Muscle of arm (tissue), 14 donors: ENCODE measurements around the gene C15orf62. TPM values are rescaled to one million over a fixed set of nuclear protein-coding genes. Genes with fewer than 3 reads are reported as not detected.

Experiments
- DNase-seq: peaks from one replicate; pipeline ENCODE4 v3.0.0-alpha.2; 2013
- long read RNA-seq, 11 donors: transcript quantifications; one replicate each; lab custom pipeline, GENCODE V29; 2026
- polyA plus RNA-seq, 12 donors: library from polyadenylated mRNA; unstranded; fragments of 120-200 nt; gene quantifications; one replicate each; pipeline ENCODE4 v1.2.1, GENCODE V29; 2013; ENCODE audit not compliant: insufficient read length in 12 of 12

C15orf62 gene
- 1 to 10 TPM in 5 of 12 donors, under 1 TPM in 5, not detected in 2; 0.74 to 3.8 (median 1.2) TPM for polyA plus RNA-seq
- long read RNA-seq, donor 1, transcript C15orf62-201 (1 exons, 2,370 nt), result major isoform, 6 of 6 reads
- long read RNA-seq, donor 1, partial matches to known transcripts, result 0 of 6 reads
- long read RNA-seq, donor 1, other reads (novel, unspliced or antisense), result 0 of 6 reads
- long read RNA-seq, donor 2, partial matches to known transcripts, result 0 of 2 reads
- long read RNA-seq, donor 2, other reads (novel, unspliced or antisense), result 0 of 2 reads
- long read RNA-seq, donor 3, partial matches to known transcripts, result 0 of 1 reads
- long read RNA-seq, donor 3, other reads (novel, unspliced or antisense), result 0 of 1 reads
- long read RNA-seq, donor 4, partial matches to known transcripts, result 0 of 2 reads
- long read RNA-seq, donor 4, other reads (novel, unspliced or antisense), result 0 of 2 reads
- long read RNA-seq, donor 5, partial matches to known transcripts, result 0 of 3 reads
- long read RNA-seq, donor 5, other reads (novel, unspliced or antisense), result 0 of 3 reads
- long read RNA-seq, donor 6, result 0 reads
- long read RNA-seq, donor 7, result 0 reads
- long read RNA-seq, donor 8, partial matches to known transcripts, result 0 of 2 reads
- long read RNA-seq, donor 8, other reads (novel, unspliced or antisense), result 0 of 2 reads
- long read RNA-seq, donor 9, partial matches to known transcripts, result 0 of 1 reads
- long read RNA-seq, donor 9, other reads (novel, unspliced or antisense), result 0 of 1 reads
- long read RNA-seq, donor 10, result 0 reads
- long read RNA-seq, donor 11, partial matches to known transcripts, result 0 of 3 reads
- long read RNA-seq, donor 11, other reads (novel, unspliced or antisense), result 0 of 3 reads

GRCh38 chr15:40769274-40770146 is at the start of gene C15orf62:
C15orf62 (plus strand) TSS chr15:40769980; CDS start chr15:40770496, 516 bp downstream.
- DNase-seq, result no peak

DNA sequence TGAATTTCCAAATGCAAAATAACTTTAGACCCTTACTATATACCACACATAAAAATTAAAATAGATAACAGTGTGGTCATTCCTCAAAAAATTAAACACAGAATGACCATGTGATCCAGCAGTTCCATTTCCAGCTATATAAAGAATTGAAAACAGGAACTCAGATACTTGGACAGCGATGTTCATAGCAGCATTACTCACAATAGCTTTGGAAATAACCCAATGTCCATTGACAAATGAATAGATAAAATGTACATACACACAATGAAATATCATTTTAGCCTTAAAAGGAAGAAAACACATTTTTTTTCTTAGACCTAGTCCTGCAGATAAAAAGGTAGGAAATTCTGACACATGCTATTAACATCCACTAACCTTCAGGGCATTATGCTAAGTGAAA is 48.1 kb upstream of the C15orf62 start:
- DNase-seq, result no peak

- no peak for DNase-seq
These were observed 47.4 kb upstream of the C15orf62 start for GRCh38 chr15:40722354-40722753.

DNA sequence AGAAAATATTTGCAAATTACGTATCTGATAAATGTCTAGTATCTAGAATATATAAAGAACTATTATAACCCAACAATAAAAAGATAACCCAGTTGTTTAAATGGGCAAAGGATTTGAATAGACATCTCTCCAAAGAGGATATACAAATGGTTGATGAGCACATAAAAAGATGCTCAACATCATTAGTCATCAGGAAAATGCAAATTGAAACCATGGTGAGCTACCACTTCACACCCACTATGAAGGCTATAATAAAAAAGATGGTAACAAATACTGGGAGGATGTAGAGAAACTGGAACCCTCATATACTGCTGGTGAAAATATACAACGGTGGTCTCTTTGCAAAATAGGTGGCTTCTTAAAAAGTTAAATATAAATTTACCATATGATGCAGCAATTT is 46.8 kb upstream of the C15orf62 start:
- no peak for DNase-seq

DNA sequence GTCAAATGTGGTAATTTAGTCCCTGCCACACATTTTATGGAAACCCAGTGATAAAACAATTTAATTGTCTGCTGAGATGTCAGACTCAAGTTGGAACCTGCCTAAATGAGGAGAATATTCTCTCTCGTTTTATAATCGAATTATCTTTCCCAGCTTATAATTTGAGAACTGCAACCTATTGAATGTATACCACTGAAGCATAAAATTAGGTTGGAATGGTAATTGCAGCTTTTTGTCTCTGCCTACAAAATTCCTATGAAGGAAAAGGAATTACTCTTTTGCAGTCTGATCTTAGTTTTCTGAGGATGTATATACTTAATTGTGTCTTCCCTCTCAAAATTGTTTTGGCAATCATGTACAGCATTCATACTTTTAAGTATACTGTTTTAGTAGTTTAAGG is 45.9 kb upstream of the C15orf62 start:
- DNase-seq, result no peak

- peak; percentile 24 for DNase-seq
These were observed 38.7 kb upstream of the C15orf62 start for GRCh38 chr15:40731034-40731433.

DNA sequence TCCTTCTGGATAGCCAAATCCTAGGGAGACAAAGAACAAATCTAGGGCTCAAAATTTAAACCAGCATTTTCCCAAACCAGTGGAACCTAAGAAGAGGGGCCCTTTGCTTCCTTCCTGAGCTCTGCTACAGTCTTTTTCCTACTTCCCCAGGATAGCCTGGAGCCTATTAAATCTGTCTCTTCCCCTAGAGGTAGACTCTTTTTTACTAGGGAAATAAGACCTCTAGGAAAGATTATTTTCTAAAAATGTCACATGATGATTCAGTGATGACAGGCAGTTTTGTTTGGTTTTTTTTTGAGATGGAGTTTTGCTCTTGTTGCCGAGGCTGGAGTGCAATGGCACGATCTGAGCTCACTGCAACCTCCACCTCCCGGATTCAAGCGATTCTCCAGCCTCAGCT is 33.2 kb upstream of the C15orf62 start:
- no peak for DNase-seq

DNA sequence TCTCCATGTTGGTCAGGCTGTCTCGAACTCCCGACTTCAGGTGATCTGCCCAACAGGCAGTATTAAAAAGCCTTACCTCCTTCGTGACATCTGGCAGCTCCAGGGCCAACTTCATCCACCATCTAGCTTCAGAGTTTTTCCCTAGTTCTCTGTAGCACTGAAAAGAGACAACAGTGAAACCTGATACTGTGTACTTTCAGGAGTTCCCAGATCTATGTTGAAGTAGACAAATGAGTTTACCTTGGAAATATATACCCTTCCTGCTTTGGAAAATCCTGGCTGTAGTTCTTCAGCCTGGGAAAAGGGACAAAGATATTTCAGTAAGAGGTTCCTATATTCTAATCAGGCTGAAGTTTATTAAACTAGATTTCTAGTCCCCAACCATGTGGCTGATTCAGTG is 32.7 kb upstream of the C15orf62 start:
- no peak for DNase-seq

DNA sequence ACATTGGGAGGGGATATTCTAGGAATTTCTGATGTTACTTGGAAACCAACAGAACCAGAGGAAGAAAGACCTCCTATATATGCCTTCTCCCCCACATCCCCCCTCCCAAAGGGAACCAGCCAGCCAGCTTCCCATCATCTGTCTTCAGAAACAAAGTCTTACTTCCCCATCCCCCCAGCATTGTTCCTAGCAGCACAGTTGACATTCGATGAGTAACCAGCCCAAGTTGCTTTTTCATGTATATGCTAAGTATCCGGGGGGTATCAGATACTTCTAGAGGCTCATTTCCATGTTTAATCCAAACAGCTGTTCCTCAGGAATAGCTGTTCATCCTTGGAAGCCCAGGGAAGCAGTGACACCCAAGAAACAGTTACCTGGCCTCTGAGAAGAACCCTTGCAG is 30.7 kb upstream of the C15orf62 start:
- DNase-seq, result no peak

- no peak for DNase-seq
These were observed 29.9 kb upstream of the C15orf62 start for GRCh38 chr15:40739854-40740253.

DNA sequence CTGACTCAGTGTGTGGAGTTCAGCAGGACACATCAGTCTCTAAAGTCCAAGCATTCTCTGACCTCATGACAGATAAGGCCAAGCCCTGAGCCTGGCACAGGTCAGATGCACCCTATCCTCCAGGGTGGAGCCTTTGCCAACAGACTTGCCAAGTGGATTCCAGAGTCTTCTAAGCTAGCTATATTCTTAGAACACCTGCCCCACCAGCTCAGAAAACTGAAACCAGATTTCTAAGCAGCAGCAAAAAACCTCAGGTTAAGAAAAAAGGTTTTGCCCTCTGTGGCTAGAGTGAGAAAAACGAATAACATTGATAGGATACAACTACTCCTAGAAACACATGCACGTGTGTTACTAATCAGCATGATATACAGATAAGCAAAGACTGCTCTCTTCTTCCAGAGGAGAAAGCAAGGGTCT is 26.3 kb upstream of the C15orf62 start:
- DNase-seq, result no peak

DNA sequence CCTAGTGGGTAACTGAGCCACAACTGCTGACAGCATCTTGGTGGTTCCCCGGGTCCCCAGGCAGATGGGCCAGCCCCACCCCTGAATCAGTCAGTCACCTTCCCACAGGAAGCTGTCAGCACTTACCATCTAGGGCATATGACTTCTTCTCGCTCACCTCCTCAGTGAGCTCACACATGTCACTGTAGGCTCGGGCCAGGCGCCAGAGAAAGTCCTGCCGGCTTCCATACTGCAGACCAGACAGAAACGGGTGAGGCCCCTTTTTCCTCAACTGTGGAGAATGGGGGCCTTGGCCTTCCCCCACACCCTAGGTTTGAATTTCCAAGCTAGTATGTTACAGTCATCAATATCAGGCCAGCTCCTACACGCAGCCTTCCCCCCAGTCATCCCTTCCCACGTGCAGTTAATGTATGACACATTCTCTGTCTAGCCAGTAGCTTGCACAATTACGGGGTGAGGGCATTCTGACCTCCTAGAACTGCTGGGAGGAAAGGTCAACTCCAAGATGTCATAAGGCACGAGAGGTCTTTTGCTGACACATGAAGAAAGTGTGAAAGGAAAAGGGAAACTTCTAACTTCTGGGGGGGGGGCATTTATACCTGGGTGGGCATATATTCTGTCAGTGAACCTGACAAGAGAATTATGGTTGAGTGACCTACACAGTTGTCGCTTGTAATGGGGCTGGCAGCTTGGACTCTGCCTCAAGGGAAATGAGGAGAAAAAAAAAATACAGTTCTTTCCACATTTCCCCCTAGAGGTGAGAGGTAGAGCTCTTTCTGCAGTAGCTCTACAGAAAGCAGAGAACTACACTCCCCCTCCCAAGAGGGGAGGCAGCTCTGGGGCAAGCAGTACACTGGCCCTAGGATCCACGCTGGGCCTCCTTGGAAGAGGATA is 25.6 kb upstream of the C15orf62 start:
- no peak for DNase-seq

DNA sequence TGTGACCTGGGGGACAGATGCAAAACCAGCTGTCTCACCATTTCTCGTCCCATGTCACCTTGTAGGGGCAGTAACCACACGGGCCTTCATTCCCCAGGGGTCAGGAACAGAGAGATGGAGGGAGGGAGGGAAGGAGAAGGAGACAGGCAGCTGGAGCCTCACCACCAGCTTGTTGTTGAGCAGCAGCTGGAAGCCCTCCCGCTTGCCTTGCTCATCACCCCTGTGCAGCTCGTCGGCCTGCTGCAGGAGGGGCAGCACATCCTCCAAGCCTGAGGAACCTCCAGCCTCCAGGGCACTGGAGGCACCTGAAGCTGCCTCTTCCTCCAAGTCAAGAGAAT is 25.0 kb upstream of the C15orf62 start:
- DNase-seq, result no peak

GRCh38 chr15:40746916-40747418 is 22.8 kb upstream of the C15orf62 start:
- no peak for DNase-seq

GRCh38 chr15:40747685-40748631 is 21.8 kb upstream of the C15orf62 start:
- DNase-seq, result no peak

- DNase-seq, result no peak
These were observed 20.6 kb upstream of the C15orf62 start for GRCh38 chr15:40749151-40749630.

DNA sequence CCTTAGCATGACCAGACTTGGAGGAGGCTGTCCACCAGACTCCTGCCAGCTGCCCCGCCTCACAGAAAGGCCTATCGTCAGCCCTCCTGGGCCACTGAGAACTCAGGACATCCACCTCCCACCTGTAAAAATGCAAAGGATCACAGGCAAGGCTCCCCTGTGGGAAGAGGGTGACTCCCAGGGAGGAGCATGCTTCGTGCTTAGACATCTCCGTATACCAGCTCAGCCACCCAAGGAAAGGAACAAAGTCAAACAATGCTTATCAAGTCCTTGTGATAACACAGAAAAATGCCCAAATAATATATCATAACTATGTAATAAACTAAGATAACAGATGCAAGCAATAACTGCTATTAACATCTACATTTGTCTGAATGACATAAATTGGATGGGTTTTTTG is 18.9 kb upstream of the C15orf62 start:
- DNase-seq, result no peak

- no peak for DNase-seq
These were observed 18.0 kb upstream of the C15orf62 start for GRCh38 chr15:40751745-40752144.

- no peak for DNase-seq
These were observed 15.3 kb upstream of the C15orf62 start for GRCh38 chr15:40754574-40754882.
